ENCODE measurements around the gene FRRS1L. TPM values are rescaled to one million over a fixed set of nuclear protein-coding genes. Genes with fewer than 3 reads are reported as not detected.

Gene FRRS1L
- total RNA-seq, 2 experiments from 2014 or later: not detected

GRCh38 chr9:109168170-109168569, 1.1 kb upstream of the FRRS1L start:
- no peak for DNase-seq
- Mint-ChIP-seq H3K9me3 (no peaks in the 10 kb centered on the region), H3K27me3 (ENCODE audit: low read depth) (peaks cover 48% of the 10 kb centered on the region), H3K4me3 (no peak overlapping the region), H3K4me1 (ENCODE audit: low read depth) (peaks cover 5% of the 10 kb centered on the region), H3K27ac (no peak overlapping the region), H3K36me3 (ENCODE audit: low read depth) (no peaks in the 10 kb centered on the region)
- CTCF ChIA-PET: interaction anchor here (1.3 kb wide), 1 partner anchor 9 kb away, joined by 4 read pairs; no protein-coding TSS in a partner anchor
- intact Hi-C loops (cut with micrococcal nuclease): no loop called here

- Mint-ChIP-seq H3K4me3 (no peak overlapping the region), H3K4me1 (ENCODE audit: low read depth) (peaks cover 5% of the 10 kb centered on the region), H3K36me3 (ENCODE audit: low read depth) (no peaks in the 10 kb centered on the region), H3K9me3 (no peaks in the 10 kb centered on the region), H3K27me3 (ENCODE audit: low read depth) (peaks cover 48% of the 10 kb centered on the region), H3K27ac (no peak overlapping the region)
- intact Hi-C loops (cut with micrococcal nuclease): no loop called here
- CTCF ChIA-PET: interaction anchor here (0.7 to 1.3 kb wide), 2 partner anchors 10 to 218 kb away, joined by 3 to 4 read pairs; no protein-coding TSS in a partner anchor
- no peak for DNase-seq
These were observed 667 bp upstream of the FRRS1L start for GRCh38 chr9:109167716-109168115.

GRCh38 chr9:109166171-109166770, 778 bp downstream of the FRRS1L start:
- intact Hi-C loops (cut with micrococcal nuclease): no loop called here
- H3K27ac Mint-ChIP-seq: no peak overlapping the region
- no peak overlapping the region for H3K4me3 Mint-ChIP-seq
- peaks cover 5% of the 10 kb centered on the region for H3K4me1 Mint-ChIP-seq (ENCODE audit: low read depth)
- CTCF ChIA-PET: interaction anchor here (1.3 kb wide), 1 partner anchor 304 kb away, joined by 4 read pairs; no protein-coding TSS in a partner anchor
- DNase-seq: no peak
- no peaks in the 10 kb centered on the region for H3K36me3 Mint-ChIP-seq (ENCODE audit: low read depth)
- peaks cover 43% of the 10 kb centered on the region for H3K27me3 Mint-ChIP-seq (ENCODE audit: low read depth)
- H3K9me3 Mint-ChIP-seq: no peaks in the 10 kb centered on the region

- intact Hi-C loops (cut with micrococcal nuclease): no loop called here
- H3K4me1 Mint-ChIP-seq (ENCODE audit: low read depth): peaks cover 5% of the 10 kb centered on the region
- H3K9me3 Mint-ChIP-seq: no peaks in the 10 kb centered on the region
- DNase-seq: no peak
- H3K36me3 Mint-ChIP-seq (ENCODE audit: low read depth): no peaks in the 10 kb centered on the region
- H3K27me3 Mint-ChIP-seq (ENCODE audit: low read depth): peaks cover 43% of the 10 kb centered on the region
- H3K27ac Mint-ChIP-seq: no peak overlapping the region
- CTCF ChIA-PET: no interaction called here
- H3K4me3 Mint-ChIP-seq: no peak overlapping the region
These were observed 3.0 kb downstream of the FRRS1L start for GRCh38 chr9:109164042-109164441.

GRCh38 chr9:109163194-109163593, 3.9 kb downstream of the FRRS1L start:
- peaks cover 39% of the 10 kb centered on the region for H3K27me3 Mint-ChIP-seq (ENCODE audit: low read depth)
- H3K9me3 Mint-ChIP-seq: no peaks in the 10 kb centered on the region
- CTCF ChIA-PET: no interaction called here
- intact Hi-C loops (cut with micrococcal nuclease): no loop called here
- no peak overlapping the region for H3K27ac Mint-ChIP-seq
- H3K4me3 Mint-ChIP-seq: no peak overlapping the region
- H3K4me1 Mint-ChIP-seq (ENCODE audit: low read depth): peaks cover 5% of the 10 kb centered on the region
- no peak for DNase-seq
- no peaks in the 10 kb centered on the region for H3K36me3 Mint-ChIP-seq (ENCODE audit: low read depth)

- no peaks in the 10 kb centered on the region for H3K9me3 Mint-ChIP-seq
- H3K4me3 Mint-ChIP-seq: no peak overlapping the region
- intact Hi-C loops (cut with micrococcal nuclease): no loop called here
- CTCF ChIA-PET: no interaction called here
- no peak overlapping the region for H3K27ac Mint-ChIP-seq
- H3K36me3 Mint-ChIP-seq (ENCODE audit: low read depth): no peaks in the 10 kb centered on the region
- H3K27me3 Mint-ChIP-seq (ENCODE audit: low read depth): peaks cover 36% of the 10 kb centered on the region
- no peak for DNase-seq
- peaks cover 5% of the 10 kb centered on the region for H3K4me1 Mint-ChIP-seq (ENCODE audit: low read depth)
These were observed 4.4 kb downstream of the FRRS1L start for GRCh38 chr9:109162677-109163076.

- Mint-ChIP-seq H3K4me1 (ENCODE audit: low read depth) (no peaks in the 10 kb centered on the region), H3K27me3 (ENCODE audit: low read depth) (peaks cover 27% of the 10 kb centered on the region)
- DNase-seq: no peak
These were observed 5.6 kb downstream of the FRRS1L start for GRCh38 chr9:109161471-109161870.

GRCh38 chr9:109159583-109159982, 7.5 kb downstream of the FRRS1L start:
- CTCF ChIA-PET: no interaction called here
- H3K27ac Mint-ChIP-seq: no peak overlapping the region
- no peak overlapping the region for H3K4me3 Mint-ChIP-seq
- no peaks in the 10 kb centered on the region for H3K36me3 Mint-ChIP-seq (ENCODE audit: low read depth)
- no peaks in the 10 kb centered on the region for H3K4me1 Mint-ChIP-seq (ENCODE audit: low read depth)
- DNase-seq: no peak
- peaks cover 10% of the 10 kb centered on the region for H3K27me3 Mint-ChIP-seq (ENCODE audit: low read depth)
- peaks cover 2% of the 10 kb centered on the region for H3K9me3 Mint-ChIP-seq
- intact Hi-C loops (cut with micrococcal nuclease): no loop called here

More at GRCh38 chr9:109161471-109161870, 5.6 kb downstream of the FRRS1L start:
- Mint-ChIP-seq H3K4me3 (no peak overlapping the region), H3K36me3 (ENCODE audit: low read depth) (no peaks in the 10 kb centered on the region), H3K9me3 (no peaks in the 10 kb centered on the region), H3K27ac (no peak overlapping the region)
- CTCF ChIA-PET: no interaction called here
- intact Hi-C loops (cut with micrococcal nuclease): no loop called here

GRCh38 chr9:109158651-109159050, 8.4 kb downstream of the FRRS1L start:
- intact Hi-C loops (cut with micrococcal nuclease): no loop called here
- no peak overlapping the region for H3K27ac Mint-ChIP-seq
- peaks cover 11% of the 10 kb centered on the region for H3K9me3 Mint-ChIP-seq
- H3K36me3 Mint-ChIP-seq (ENCODE audit: low read depth): no peaks in the 10 kb centered on the region
- DNase-seq: no peak
- peaks cover 7% of the 10 kb centered on the region for H3K27me3 Mint-ChIP-seq (ENCODE audit: low read depth)
- no peaks in the 10 kb centered on the region for H3K4me1 Mint-ChIP-seq (ENCODE audit: low read depth)
- CTCF ChIA-PET: interaction anchor here (0.6 to 0.9 kb wide), 2 partner anchors 8 to 266 kb away, joined by 3 to 5 read pairs; partner anchors contain the start of gene FRRS1L
- H3K4me3 Mint-ChIP-seq: no peak overlapping the region

- CTCF ChIA-PET: interaction anchor here (0.7 kb wide), 1 partner anchor 87 kb away, joined by 3 read pairs; no protein-coding TSS in a partner anchor
- H3K27ac Mint-ChIP-seq: no peak overlapping the region
- intact Hi-C loops (cut with micrococcal nuclease): no loop called here
- H3K4me3 Mint-ChIP-seq: no peak overlapping the region
- H3K4me1 Mint-ChIP-seq (ENCODE audit: low read depth): no peaks in the 10 kb centered on the region
- H3K36me3 Mint-ChIP-seq (ENCODE audit: low read depth): no peaks in the 10 kb centered on the region
- H3K27me3 Mint-ChIP-seq (ENCODE audit: low read depth): peaks cover 7% of the 10 kb centered on the region
- H3K9me3 Mint-ChIP-seq: peaks cover 18% of the 10 kb centered on the region
- DNase-seq: no peak
These were observed 10.3 kb downstream of the FRRS1L start for GRCh38 chr9:109156708-109157107.

- Mint-ChIP-seq H3K36me3 (ENCODE audit: low read depth) (no peaks in the 10 kb centered on the region), H3K4me1 (ENCODE audit: low read depth) (no peaks in the 10 kb centered on the region), H3K9me3 (peaks cover 18% of the 10 kb centered on the region), H3K27me3 (ENCODE audit: low read depth) (peaks cover 2% of the 10 kb centered on the region), H3K4me3 (no peak overlapping the region), H3K27ac (no peak overlapping the region)
- intact Hi-C loops (cut with micrococcal nuclease): no loop called here
- CTCF ChIA-PET: no interaction called here
- no peak for DNase-seq
These were observed 16.0 kb downstream of the FRRS1L start for GRCh38 chr9:109150925-109151545.

GRCh38 chr9:109149722-109150121, 17.3 kb downstream of the FRRS1L start:
- CTCF ChIA-PET: no interaction called here
- intact Hi-C loops (cut with micrococcal nuclease): no loop called here
- Mint-ChIP-seq H3K9me3 (peaks cover 17% of the 10 kb centered on the region), H3K27ac (no peak overlapping the region), H3K4me3 (no peak overlapping the region), H3K36me3 (ENCODE audit: low read depth) (no peaks in the 10 kb centered on the region), H3K27me3 (ENCODE audit: low read depth) (peaks cover 2% of the 10 kb centered on the region), H3K4me1 (ENCODE audit: low read depth) (no peaks in the 10 kb centered on the region)
- DNase-seq: no peak

GRCh38 chr9:109149089-109149488, 18.0 kb downstream of the FRRS1L start:
- intact Hi-C loops (cut with micrococcal nuclease): no loop called here
- CTCF ChIA-PET: no interaction called here
- H3K27me3 Mint-ChIP-seq (ENCODE audit: low read depth): peaks cover under 1% of the 10 kb centered on the region

More at GRCh38 chr9:109149089-109149488, 18.0 kb downstream of the FRRS1L start:
- DNase-seq: no peak
- Mint-ChIP-seq H3K4me1 (ENCODE audit: low read depth) (peaks cover 2% of the 10 kb centered on the region), H3K27ac (no peak overlapping the region), H3K9me3 (peaks cover 11% of the 10 kb centered on the region), H3K4me3 (no peak overlapping the region), H3K36me3 (ENCODE audit: low read depth) (no peaks in the 10 kb centered on the region)

Data from activated naive CD4-positive, alpha-beta T cell treated with anti-CD3 and anti-CD28 coated beads for 36 hours (primary cell).